ENCODE data around the gene FTCD.

- TF ChIP-seq CTCF (IDR thresholded peaks at IDR 0.05) (no peak), POLR2A (IDR thresholded peaks at IDR 0.05) (no peak)
Measured at GRCh38 chr21:46100020-46100419, 55.4 kb downstream of the FTCD start.
